Neural crest cell (in vitro differentiated cells): ENCODE data around the gene PPM1H. TPM values are rescaled to one million over a fixed set of nuclear protein-coding genes. Genes with fewer than 3 reads are reported as not detected.
"Not testable (repeated sequence)": the region's sequence is repeated elsewhere in the genome, so short reads cannot be mapped to it uniquely, and the experiment has no call there.

Experiments used
- DNase-seq: peaks from one replicate; pipeline ENCODE4 v3.0.0; 2021; ENCODE audit warnings: low read depth, mixed read lengths, low spot score
- H3K27ac Mint-ChIP-seq: one replicate; pipeline ENCODE4 v1.8.0; 2021; ENCODE audit warnings: mild to moderate bottlenecking, mixed read lengths; ENCODE audit not compliant: unreplicated experiment
- H3K27me3 Mint-ChIP-seq: 2 replicates; pipeline ENCODE4 v1.8.0; 2021; ENCODE audit warnings: low read depth, mild to moderate bottlenecking, mixed read lengths
- H3K36me3 Mint-ChIP-seq: 2 replicates; pipeline ENCODE4 v1.8.0; 2021; ENCODE audit warnings: low read depth, mild to moderate bottlenecking, mixed read lengths
- H3K4me1 Mint-ChIP-seq: 2 replicates; pipeline ENCODE4 v1.8.0; 2021; ENCODE audit warnings: mixed read lengths
- H3K4me3 Mint-ChIP-seq: one replicate; pipeline ENCODE4 v1.8.0; 2021; ENCODE audit warnings: mild to moderate bottlenecking, mixed read lengths
- H3K9me3 Mint-ChIP-seq: 2 replicates; pipeline ENCODE4 v1.8.0; 2021; ENCODE audit warnings: mixed read lengths
- total RNA-seq: library from RNA; stranded (reverse); gene quantifications from 2 replicates; pipeline ENCODE4 v1.2.1, GENCODE V29; 2021
- TF ChIP-seq, protein P1 (sequence below): fragments of 200-600 bp; sonication (generic); conservative IDR thresholded peaks from 2 replicates; pipeline ENCODE4 v1.5.0; 2021; ENCODE audit warnings: antibody characterized with exemption, mild to moderate bottlenecking

The PPM1H gene
- total RNA-seq, 1 donor from 2014 or later = 3.5 TPM

DNA sequence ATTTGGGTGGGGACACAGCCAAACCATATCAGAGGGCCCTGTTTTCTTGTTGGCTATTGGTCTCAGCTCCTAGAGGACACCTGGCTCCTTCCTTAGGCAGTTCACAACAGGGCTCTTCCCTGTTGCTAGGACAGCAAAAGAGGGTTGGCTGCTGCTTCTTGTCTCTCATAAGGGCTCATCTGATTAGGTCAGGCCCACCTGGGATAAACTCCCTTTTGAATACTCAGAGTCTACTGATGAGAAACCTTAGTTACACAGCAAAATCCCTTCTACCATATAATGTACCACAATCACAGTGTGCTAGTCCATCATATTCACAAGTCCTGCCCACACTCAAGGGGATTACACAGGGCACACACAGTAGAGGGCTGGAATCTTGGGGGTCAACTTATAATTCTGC is 49.7 kb downstream of the PPM1H start:
- H3K36me3 Mint-ChIP-seq = peaks cover 3% of the 10 kb centered on the region
- H3K4me1 Mint-ChIP-seq = no peaks in the 10 kb centered on the region

DNA sequence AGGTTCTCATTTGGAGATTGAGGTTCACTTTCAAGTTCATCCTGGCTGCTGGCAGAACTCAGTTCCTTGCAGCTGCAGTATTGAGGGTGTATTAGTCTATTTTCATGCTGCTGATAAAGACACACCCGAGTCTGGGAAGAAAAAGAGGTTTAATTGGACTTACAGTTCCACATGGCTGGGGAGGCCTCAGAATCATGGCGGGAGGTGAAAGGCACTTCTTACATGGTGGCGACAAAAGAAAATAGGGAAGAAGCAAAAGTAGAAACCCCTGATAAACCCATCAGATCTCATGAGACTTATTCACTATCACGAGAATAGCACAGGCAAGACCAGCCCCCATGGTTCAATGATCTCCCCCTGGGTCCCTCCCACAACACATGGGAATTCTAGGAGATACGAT is 50.1 kb downstream of the PPM1H start:
- H3K4me1 Mint-ChIP-seq, H3K27me3 Mint-ChIP-seq, DNase-seq, H3K27ac Mint-ChIP-seq, H3K9me3 Mint-ChIP-seq, H3K36me3 Mint-ChIP-seq, H3K4me3 Mint-ChIP-seq: not testable (repeated sequence)

More for the DNA sequence above, 49.7 kb downstream of the PPM1H start:
- TF ChIP-seq, protein P1, sequence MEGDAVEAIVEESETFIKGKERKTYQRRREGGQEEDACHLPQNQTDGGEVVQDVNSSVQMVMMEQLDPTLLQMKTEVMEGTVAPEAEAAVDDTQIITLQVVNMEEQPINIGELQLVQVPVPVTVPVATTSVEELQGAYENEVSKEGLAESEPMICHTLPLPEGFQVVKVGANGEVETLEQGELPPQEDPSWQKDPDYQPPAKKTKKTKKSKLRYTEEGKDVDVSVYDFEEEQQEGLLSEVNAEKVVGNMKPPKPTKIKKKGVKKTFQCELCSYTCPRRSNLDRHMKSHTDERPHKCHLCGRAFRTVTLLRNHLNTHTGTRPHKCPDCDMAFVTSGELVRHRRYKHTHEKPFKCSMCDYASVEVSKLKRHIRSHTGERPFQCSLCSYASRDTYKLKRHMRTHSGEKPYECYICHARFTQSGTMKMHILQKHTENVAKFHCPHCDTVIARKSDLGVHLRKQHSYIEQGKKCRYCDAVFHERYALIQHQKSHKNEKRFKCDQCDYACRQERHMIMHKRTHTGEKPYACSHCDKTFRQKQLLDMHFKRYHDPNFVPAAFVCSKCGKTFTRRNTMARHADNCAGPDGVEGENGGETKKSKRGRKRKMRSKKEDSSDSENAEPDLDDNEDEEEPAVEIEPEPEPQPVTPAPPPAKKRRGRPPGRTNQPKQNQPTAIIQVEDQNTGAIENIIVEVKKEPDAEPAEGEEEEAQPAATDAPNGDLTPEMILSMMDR = no peak
- peaks cover 5% of the 10 kb centered on the region for H3K27me3 Mint-ChIP-seq
- peaks cover 6% of the 10 kb centered on the region for H3K9me3 Mint-ChIP-seq
- DNase-seq = no peak
- H3K27ac Mint-ChIP-seq = no peak overlapping the region
- no peak overlapping the region for H3K4me3 Mint-ChIP-seq

DNA sequence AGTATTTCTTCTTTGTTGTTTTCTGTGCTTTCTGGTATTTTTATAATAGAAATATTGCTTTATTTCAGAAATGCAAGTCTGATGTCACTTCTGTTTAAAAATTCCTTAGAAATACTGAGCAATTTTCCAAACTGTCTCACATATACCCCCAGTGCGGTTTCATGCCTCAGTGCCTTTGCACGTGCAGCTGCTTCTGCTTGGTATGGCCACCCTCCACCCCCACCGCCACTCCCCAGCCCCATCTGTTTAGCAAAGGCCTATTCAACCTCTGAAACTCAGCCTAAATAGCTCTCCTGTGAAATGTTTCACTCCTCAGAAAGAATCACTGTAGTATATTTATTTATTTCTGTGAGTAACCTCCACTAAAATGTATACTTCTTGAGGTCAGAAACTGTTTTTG is 52.3 kb downstream of the PPM1H start:
- H3K27ac Mint-ChIP-seq = no peak overlapping the region
- DNase-seq = no peak
- H3K4me3 Mint-ChIP-seq = no peak overlapping the region
- TF ChIP-seq, protein P1 = no peak
- peaks cover 2% of the 10 kb centered on the region for H3K9me3 Mint-ChIP-seq
- peaks cover 3% of the 10 kb centered on the region for H3K36me3 Mint-ChIP-seq
- no peaks in the 10 kb centered on the region for H3K4me1 Mint-ChIP-seq
- peaks cover 5% of the 10 kb centered on the region for H3K27me3 Mint-ChIP-seq

DNA sequence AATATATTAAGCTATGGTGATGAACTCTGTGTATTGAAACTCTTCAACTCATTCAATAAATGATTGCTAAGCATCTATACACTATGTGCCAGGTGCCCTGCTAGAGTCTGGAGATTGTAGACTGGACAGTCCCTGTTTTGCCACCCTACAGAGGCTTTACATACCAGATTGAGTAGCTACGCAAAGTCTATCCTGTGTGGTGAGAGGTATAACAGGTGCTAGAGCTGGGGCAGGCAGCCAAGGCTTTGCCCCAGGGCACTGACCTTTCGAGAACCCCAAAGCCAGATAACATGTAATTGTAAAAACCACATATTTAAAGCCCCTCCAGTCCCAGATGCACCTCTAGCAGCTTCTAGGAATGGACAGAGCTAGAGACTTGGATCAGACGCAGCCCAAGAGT is 52.8 kb downstream of the PPM1H start:
- no peaks in the 10 kb centered on the region for H3K4me1 Mint-ChIP-seq
- peaks cover 3% of the 10 kb centered on the region for H3K36me3 Mint-ChIP-seq
- H3K4me3 Mint-ChIP-seq = no peak overlapping the region
- no peaks in the 10 kb centered on the region for H3K9me3 Mint-ChIP-seq
- TF ChIP-seq, protein P1 = no peak
- H3K27me3 Mint-ChIP-seq = peaks cover 5% of the 10 kb centered on the region
- no peak for DNase-seq
- H3K27ac Mint-ChIP-seq = no peak overlapping the region

DNA sequence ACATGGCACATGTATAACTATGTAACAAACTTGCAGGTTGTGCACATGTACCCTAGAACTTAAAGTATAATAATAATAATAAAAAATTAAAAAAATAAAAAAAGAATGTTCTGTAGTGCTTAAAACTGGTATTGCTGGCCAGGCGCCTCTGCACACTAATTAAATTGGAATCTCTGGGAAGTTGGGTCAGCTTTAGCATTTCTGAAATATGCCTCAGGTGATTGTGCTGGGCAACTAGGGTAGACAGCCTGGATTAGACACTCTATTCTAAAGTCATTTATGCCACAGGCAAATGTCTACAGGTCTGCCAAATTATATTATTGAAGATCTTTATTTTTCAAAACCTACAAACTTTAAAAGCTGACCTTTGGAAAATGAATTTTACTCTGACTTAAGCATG is 55.3 kb downstream of the PPM1H start:
- H3K36me3 Mint-ChIP-seq = peaks cover 1% of the 10 kb centered on the region
- H3K27ac Mint-ChIP-seq = no peak overlapping the region
- no peak overlapping the region for H3K4me3 Mint-ChIP-seq
- no peaks in the 10 kb centered on the region for H3K4me1 Mint-ChIP-seq
- peaks cover 5% of the 10 kb centered on the region for H3K27me3 Mint-ChIP-seq
- H3K9me3 Mint-ChIP-seq = no peaks in the 10 kb centered on the region
- DNase-seq = no peak
- TF ChIP-seq, protein P1 = no peak

DNA sequence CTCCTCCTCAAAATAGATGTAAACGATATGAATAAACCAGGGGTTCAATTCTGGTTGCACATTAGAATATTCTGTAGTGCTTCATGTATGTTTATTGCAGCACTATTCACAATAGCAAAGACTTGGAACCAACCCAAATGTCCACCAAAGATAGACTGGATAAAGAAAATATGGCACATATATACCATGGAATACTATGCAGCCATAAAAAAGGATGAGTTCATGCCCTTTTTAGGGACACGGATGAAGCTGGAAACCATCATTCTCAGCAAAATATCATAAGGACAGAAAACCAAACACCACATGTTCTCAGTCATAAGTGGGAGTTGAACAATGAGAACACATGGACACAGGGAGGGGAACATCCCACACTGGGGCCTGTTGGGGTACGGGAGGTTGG is 55.7 kb downstream of the PPM1H start:
- H3K27ac Mint-ChIP-seq, H3K9me3 Mint-ChIP-seq, H3K4me3 Mint-ChIP-seq, DNase-seq, H3K27me3 Mint-ChIP-seq, H3K36me3 Mint-ChIP-seq, H3K4me1 Mint-ChIP-seq: not testable (repeated sequence)

DNA sequence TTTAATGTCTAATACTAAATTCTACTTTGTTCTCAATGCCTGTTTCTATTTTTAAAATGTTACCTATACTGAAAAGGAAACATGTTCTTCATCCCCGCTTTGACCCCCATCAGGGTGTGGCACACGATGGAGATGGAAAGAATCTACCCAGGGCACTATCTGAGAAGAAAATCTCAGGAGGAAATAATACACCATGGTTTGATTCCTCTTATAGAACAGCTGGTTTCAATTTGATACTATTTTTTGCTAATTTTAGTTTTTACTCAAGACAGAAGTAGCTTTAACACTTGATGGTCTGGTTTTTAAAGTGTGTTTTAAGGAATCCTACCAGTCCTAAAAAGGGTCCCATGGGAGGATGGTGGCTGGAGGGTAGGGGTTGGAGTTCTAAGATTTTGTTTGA is 56.7 kb downstream of the PPM1H start:
- no peaks in the 10 kb centered on the region for H3K9me3 Mint-ChIP-seq
- H3K4me3 Mint-ChIP-seq = no peak overlapping the region
- peaks cover 5% of the 10 kb centered on the region for H3K27me3 Mint-ChIP-seq
- TF ChIP-seq, protein P1 = no peak
- H3K27ac Mint-ChIP-seq = no peak overlapping the region
- H3K4me1 Mint-ChIP-seq = no peaks in the 10 kb centered on the region
- DNase-seq = no peak
- H3K36me3 Mint-ChIP-seq = no peaks in the 10 kb centered on the region
